ENCODE data around the gene M6PR.
"Not testable (repeated sequence)": the region's sequence is repeated elsewhere in the genome, so short reads cannot be mapped to it uniquely, and the experiment has no call there.

M6PR gene

DNA sequence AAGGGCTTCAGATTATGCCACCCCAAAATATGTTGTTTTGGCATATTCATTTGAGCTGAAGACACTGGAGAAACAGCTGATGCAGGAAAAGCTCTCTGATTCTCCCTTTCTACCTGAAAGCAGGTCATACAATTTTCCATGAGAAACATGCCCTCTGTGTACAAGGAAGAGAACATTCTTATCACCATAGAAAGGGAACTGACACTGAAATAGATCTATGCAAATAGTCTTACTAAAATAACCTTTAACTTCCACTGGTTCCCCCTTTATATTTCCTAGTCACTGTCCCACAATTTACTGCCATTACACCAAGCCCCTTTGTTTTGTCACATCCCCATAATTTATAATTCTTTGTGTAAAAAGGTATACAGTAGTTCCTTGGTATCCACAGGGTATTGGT lies 44.8 kb downstream of the M6PR start:
- no peak for ATAC-seq
- no peak for TF ChIP-seq BACH2 (CRISPR knock-in tag; IDR thresholded peaks at IDR 0.05; ENCODE audit: borderline replicate concordance)
- no peak for TF ChIP-seq SNAI2 (CRISPR knock-in tag; IDR thresholded peaks at IDR 0.05)
- TF ChIP-seq ZFP3 (CRISPR knock-in tag; IDR thresholded peaks at IDR 0.05), result no peak
- TF ChIP-seq PPARA (CRISPR knock-in tag; IDR thresholded peaks at IDR 0.05; ENCODE audit: borderline replicate concordance), result no peak
- no peak for TF ChIP-seq ZNF8 (CRISPR knock-in tag; IDR thresholded peaks at IDR 0.05)
- no peak for TF ChIP-seq TCF4 (CRISPR knock-in tag; IDR thresholded peaks at IDR 0.05; ENCODE audit: borderline replicate concordance)
- TF ChIP-seq GLIS3 (CRISPR knock-in tag; IDR thresholded peaks at IDR 0.05), result no peak
- no peak for TF ChIP-seq ARNTL (CRISPR knock-in tag; IDR thresholded peaks at IDR 0.05; ENCODE audit: borderline replicate concordance, low read depth)
- TF ChIP-seq ESRRG (CRISPR knock-in tag; IDR thresholded peaks at IDR 0.05), result no peak

DNA sequence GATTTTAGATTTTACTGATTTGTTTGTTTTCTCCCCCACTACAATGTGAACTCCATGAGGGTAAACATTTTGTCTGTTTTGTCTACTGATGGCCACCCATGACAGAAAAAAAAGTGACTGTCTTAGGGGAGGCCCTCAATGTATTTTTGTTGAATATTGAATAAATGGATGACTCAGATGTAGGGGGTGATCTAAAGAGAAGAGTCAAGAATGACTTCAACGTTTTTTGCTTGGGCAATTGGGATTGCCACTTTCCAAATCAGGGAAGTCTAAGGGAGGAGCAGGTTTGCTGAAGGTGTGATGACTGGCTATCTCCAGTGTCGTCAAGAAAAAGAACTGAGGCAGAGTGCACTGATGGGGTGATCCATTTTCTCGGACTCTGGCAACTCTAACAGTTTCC lies 45.8 kb downstream of the M6PR start:
- ATAC-seq, result no peak
- TF ChIP-seq, protein P1, sequence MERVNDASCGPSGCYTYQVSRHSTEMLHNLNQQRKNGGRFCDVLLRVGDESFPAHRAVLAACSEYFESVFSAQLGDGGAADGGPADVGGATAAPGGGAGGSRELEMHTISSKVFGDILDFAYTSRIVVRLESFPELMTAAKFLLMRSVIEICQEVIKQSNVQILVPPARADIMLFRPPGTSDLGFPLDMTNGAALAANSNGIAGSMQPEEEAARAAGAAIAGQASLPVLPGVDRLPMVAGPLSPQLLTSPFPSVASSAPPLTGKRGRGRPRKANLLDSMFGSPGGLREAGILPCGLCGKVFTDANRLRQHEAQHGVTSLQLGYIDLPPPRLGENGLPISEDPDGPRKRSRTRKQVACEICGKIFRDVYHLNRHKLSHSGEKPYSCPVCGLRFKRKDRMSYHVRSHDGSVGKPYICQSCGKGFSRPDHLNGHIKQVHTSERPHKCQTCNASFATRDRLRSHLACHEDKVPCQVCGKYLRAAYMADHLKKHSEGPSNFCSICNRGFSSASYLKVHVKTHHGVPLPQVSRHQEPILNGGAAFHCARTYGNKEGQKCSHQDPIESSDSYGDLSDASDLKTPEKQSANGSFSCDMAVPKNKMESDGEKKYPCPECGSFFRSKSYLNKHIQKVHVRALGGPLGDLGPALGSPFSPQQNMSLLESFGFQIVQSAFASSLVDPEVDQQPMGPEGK (CRISPR knock-in tag; IDR thresholded peaks at IDR 0.05; ENCODE audit: borderline replicate concordance), result no peak
- TF ChIP-seq ZFP3 (CRISPR knock-in tag; IDR thresholded peaks at IDR 0.05) (no peak), ESRRG (CRISPR knock-in tag; IDR thresholded peaks at IDR 0.05) (no peak), GLIS3 (CRISPR knock-in tag; IDR thresholded peaks at IDR 0.05) (no peak), ZNF8 (CRISPR knock-in tag; IDR thresholded peaks at IDR 0.05) (no peak), ISL1 (CRISPR knock-in tag; IDR thresholded peaks at IDR 0.05) (no peak), TCF4 (CRISPR knock-in tag; IDR thresholded peaks at IDR 0.05; ENCODE audit: borderline replicate concordance) (no peak), SNAI2 (CRISPR knock-in tag; IDR thresholded peaks at IDR 0.05) (no peak), ZNF565 (CRISPR knock-in tag; conservative IDR thresholded peaks at IDR 0.05; ENCODE audit: low read depth) (no peak)
- TF ChIP-seq, protein P2, sequence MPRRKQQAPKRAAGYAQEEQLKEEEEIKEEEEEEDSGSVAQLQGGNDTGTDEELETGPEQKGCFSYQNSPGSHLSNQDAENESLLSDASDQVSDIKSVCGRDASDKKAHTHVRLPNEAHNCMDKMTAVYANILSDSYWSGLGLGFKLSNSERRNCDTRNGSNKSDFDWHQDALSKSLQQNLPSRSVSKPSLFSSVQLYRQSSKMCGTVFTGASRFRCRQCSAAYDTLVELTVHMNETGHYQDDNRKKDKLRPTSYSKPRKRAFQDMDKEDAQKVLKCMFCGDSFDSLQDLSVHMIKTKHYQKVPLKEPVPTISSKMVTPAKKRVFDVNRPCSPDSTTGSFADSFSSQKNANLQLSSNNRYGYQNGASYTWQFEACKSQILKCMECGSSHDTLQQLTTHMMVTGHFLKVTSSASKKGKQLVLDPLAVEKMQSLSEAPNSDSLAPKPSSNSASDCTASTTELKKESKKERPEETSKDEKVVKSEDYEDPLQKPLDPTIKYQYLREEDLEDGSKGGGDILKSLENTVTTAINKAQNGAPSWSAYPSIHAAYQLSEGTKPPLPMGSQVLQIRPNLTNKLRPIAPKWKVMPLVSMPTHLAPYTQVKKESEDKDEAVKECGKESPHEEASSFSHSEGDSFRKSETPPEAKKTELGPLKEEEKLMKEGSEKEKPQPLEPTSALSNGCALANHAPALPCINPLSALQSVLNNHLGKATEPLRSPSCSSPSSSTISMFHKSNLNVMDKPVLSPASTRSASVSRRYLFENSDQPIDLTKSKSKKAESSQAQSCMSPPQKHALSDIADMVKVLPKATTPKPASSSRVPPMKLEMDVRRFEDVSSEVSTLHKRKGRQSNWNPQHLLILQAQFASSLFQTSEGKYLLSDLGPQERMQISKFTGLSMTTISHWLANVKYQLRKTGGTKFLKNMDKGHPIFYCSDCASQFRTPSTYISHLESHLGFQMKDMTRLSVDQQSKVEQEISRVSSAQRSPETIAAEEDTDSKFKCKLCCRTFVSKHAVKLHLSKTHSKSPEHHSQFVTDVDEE (CRISPR knock-in tag; IDR thresholded peaks at IDR 0.05), result no peak
- TF ChIP-seq, protein P3, sequence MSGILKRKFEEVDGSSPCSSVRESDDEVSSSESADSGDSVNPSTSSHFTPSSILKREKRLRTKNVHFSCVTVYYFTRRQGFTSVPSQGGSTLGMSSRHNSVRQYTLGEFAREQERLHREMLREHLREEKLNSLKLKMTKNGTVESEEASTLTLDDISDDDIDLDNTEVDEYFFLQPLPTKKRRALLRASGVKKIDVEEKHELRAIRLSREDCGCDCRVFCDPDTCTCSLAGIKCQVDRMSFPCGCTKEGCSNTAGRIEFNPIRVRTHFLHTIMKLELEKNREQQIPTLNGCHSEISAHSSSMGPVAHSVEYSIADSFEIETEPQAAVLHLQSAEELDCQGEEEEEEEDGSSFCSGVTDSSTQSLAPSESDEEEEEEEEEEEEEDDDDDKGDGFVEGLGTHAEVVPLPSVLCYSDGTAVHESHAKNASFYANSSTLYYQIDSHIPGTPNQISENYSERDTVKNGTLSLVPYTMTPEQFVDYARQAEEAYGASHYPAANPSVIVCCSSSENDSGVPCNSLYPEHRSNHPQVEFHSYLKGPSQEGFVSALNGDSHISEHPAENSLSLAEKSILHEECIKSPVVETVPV (CRISPR knock-in tag; IDR thresholded peaks at IDR 0.05), result no peak

DNA sequence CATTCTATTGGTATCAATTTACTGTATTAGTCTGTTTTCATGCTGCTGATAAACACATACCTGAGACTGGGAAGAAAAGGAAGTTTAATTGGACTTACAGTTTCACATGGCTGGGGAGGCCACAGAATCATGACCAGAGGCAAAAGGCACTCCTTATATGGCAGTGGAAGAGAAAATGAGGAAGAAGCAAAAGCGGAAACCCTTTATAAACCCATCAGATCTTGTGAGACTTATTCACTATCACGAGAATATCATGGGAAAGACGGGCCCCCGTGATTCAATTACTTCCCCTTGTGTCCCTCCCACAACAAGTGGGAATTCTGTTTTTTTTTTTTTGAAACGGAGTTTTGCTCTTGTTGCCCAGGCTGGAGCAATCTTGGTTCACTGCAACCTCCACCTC lies 46.7 kb downstream of the M6PR start:
- ATAC-seq, result not testable (repeated sequence)

DNA sequence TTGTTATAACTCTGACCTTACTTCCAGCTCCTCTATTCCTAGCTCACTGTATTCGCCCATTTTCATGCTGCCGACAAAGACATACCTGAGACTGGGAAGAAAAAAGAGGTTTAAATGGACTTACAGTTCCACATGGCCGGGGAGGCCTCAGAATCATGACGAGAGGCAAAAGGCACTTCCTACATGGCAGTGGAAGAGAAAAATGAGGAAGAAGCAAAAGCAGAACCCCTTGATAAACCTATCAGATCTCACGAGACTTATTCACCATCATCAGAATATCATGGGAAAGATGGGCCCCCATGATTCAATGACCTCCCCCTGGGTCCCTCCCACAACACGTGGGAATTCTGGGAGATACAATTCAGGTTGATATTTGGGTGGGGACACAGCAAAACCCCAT lies 49.6 kb downstream of the M6PR start:
- no peak for TF ChIP-seq ZFP3 (CRISPR knock-in tag; IDR thresholded peaks at IDR 0.05)
- TF ChIP-seq, protein P2 (CRISPR knock-in tag; IDR thresholded peaks at IDR 0.05), result no peak
- TF ChIP-seq ZFP30 (CRISPR knock-in tag; IDR thresholded peaks at IDR 0.05), result no peak
- ATAC-seq, result no peak

DNA sequence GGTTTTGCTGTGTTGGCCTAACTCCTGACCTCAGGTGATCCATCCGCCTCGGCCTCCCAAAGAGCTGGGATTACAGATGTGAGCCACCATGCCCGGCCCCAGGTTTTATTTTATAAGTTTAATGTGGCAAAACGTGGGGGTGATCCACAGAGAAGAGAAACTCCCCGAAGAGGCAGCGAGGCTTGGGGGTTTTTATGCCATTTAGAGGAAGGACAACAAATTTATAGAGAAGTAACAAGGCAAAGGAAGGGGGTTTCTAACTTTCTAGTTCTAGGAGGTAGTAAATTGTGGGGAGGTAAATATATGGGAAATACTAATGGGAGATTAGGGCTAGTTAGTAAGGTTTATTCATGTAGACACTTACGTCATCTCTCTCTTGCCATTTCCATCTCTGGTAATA lies 52.4 kb downstream of the M6PR start:
- ATAC-seq, result no peak
- TF ChIP-seq ZFP30 (CRISPR knock-in tag; IDR thresholded peaks at IDR 0.05), result no peak
- TF ChIP-seq ISL1 (CRISPR knock-in tag; IDR thresholded peaks at IDR 0.05), result no peak
- no peak for TF ChIP-seq ARNTL (CRISPR knock-in tag; IDR thresholded peaks at IDR 0.05; ENCODE audit: borderline replicate concordance, low read depth)
- TF ChIP-seq, protein P2 (CRISPR knock-in tag; IDR thresholded peaks at IDR 0.05), result no peak
- TF ChIP-seq, protein P4, sequence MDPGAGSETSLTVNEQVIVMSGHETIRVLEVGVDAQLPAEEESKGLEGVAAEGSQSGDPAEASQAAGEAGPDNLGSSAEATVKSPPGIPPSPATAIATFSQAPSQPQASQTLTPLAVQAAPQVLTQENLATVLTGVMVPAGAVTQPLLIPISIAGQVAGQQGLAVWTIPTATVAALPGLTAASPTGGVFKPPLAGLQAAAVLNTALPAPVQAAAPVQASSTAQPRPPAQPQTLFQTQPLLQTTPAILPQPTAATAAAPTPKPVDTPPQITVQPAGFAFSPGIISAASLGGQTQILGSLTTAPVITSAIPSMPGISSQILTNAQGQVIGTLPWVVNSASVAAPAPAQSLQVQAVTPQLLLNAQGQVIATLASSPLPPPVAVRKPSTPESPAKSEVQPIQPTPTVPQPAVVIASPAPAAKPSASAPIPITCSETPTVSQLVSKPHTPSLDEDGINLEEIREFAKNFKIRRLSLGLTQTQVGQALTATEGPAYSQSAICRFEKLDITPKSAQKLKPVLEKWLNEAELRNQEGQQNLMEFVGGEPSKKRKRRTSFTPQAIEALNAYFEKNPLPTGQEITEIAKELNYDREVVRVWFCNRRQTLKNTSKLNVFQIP (CRISPR knock-in tag; IDR thresholded peaks at IDR 0.05; ENCODE audit: borderline replicate concordance, low read depth), result no peak
- TF ChIP-seq ZC3H10 (CRISPR knock-in tag; IDR thresholded peaks at IDR 0.05), result no peak
- no peak for TF ChIP-seq SNAI2 (CRISPR knock-in tag; IDR thresholded peaks at IDR 0.05)
- TF ChIP-seq CSDC2 (CRISPR knock-in tag; IDR thresholded peaks at IDR 0.05), result no peak
- no peak for TF ChIP-seq GLIS3 (CRISPR knock-in tag; IDR thresholded peaks at IDR 0.05)
- no peak for TF ChIP-seq TCF4 (CRISPR knock-in tag; IDR thresholded peaks at IDR 0.05; ENCODE audit: borderline replicate concordance)
- TF ChIP-seq ZNF8 (CRISPR knock-in tag; IDR thresholded peaks at IDR 0.05), result no peak
- TF ChIP-seq TOX (CRISPR knock-in tag; IDR thresholded peaks at IDR 0.05; ENCODE audit: borderline replicate concordance), result no peak
